Common myeloid progenitor, CD34-positive (primary cell): ENCODE data around the gene STX8.

Experiments used
- CTCF ChIA-PET: fragments of 350-600 bp; sonication (Branson Sonifier 250); formaldehyde crosslinking; loops from one replicate; lab custom pipeline; 2021; ENCODE audit warnings: antibody characterized with exemption; lab: Charles Lee
- POLR2A ChIA-PET: fragments of 350-600 bp; sonication (Branson Sonifier 250); formaldehyde crosslinking; loops from one replicate; lab custom pipeline; 2021; ENCODE audit warnings: antibody characterized with exemption; lab: Charles Lee
- DNase-seq, 3 donors: peaks; one replicate each; pipeline versions ENCODE4 v3.0.0 to v3.0.0-alpha.2; 2013
- H3K27ac ChIP-seq, 2 experiments: 1 replicate in 1 of 2; 2 replicates in 1 of 2; pipeline ENCODE4 v1.7.0; 2013; ENCODE audit warnings: inconsistent platforms in 2 of 2, low read length in 2 of 2, mild to moderate bottlenecking in 2 of 2, low read depth in 1 of 2, moderate library complexity in 1 of 2; ENCODE audit not compliant: severe bottlenecking in 2 of 2, insufficient read depth in 1 of 2, poor library complexity in 1 of 2
- H3K27me3 ChIP-seq, 5 experiments: replicated peaks in 2 of 5; 1 replicate in 3 of 5; 2 replicates in 2 of 5; pipeline versions ENCODE4 v1.6.1 to v1.7.0; 2013; ENCODE audit warnings: low read length in 4 of 5, mild to moderate bottlenecking in 2 of 5, moderate library complexity in 2 of 5, inconsistent platforms in 1 of 5; ENCODE audit not compliant: insufficient read depth in 5 of 5, control insufficient read depth in 4 of 5
- H3K36me3 ChIP-seq, 4 experiments: 1 replicate in 2 of 4; 2 replicates in 2 of 4; pipeline versions ENCODE4 v1.6.1 to v1.7.0; 2013; ENCODE audit warnings: low read length in 3 of 4, control low read depth in 1 of 4, mild to moderate bottlenecking in 1 of 4; ENCODE audit not compliant: control insufficient read depth in 4 of 4, insufficient read depth in 4 of 4
- H3K4me1 ChIP-seq, 4 experiments: 1 replicate in 3 of 4; 2 replicates in 1 of 4; pipeline versions ENCODE4 v1.6.1 to v1.7.1; 2013; ENCODE audit warnings: low read length in 3 of 4, mild to moderate bottlenecking in 3 of 4, control low read depth in 1 of 4, inconsistent platforms in 1 of 4, moderate library complexity in 1 of 4; ENCODE audit not compliant: control insufficient read depth in 4 of 4, insufficient read depth in 4 of 4; ENCODE audit errors: control extremely low read depth in 1 of 4
- H3K4me3 ChIP-seq, 7 experiments: 1 replicate in 4 of 7; 2 replicates in 3 of 7; pipeline versions ENCODE4 v1.5.1 to v1.7.0; 2013; ENCODE audit warnings: mild to moderate bottlenecking in 7 of 7, low read length in 6 of 7, moderate library complexity in 6 of 7, inconsistent platforms in 2 of 7, low read depth in 2 of 7, control low read depth in 1 of 7; ENCODE audit not compliant: insufficient read depth in 4 of 7, control insufficient read depth in 1 of 7; ENCODE audit errors: extremely low read depth in 1 of 7
- H3K9me3 ChIP-seq, 5 experiments: 1 replicate in 4 of 5; 2 replicates in 1 of 5; pipeline versions ENCODE4 v1.6.1 to v1.7.1; 2013; ENCODE audit warnings: low read length in 4 of 5, mild to moderate bottlenecking in 2 of 5, inconsistent platforms in 1 of 5, low read depth in 1 of 5, moderate library complexity in 1 of 5; ENCODE audit not compliant: control insufficient read depth in 4 of 5, insufficient read depth in 2 of 5; ENCODE audit errors: control extremely low read depth in 1 of 5
- WGBS: methylation state at CpG from one replicate; pipeline ENCODE4 v1.1.5; 2013; ENCODE audit not compliant: insufficient coverage; 5-methylcytosine and 5-hydroxymethylcytosine counted together

Gene STX8

DNA sequence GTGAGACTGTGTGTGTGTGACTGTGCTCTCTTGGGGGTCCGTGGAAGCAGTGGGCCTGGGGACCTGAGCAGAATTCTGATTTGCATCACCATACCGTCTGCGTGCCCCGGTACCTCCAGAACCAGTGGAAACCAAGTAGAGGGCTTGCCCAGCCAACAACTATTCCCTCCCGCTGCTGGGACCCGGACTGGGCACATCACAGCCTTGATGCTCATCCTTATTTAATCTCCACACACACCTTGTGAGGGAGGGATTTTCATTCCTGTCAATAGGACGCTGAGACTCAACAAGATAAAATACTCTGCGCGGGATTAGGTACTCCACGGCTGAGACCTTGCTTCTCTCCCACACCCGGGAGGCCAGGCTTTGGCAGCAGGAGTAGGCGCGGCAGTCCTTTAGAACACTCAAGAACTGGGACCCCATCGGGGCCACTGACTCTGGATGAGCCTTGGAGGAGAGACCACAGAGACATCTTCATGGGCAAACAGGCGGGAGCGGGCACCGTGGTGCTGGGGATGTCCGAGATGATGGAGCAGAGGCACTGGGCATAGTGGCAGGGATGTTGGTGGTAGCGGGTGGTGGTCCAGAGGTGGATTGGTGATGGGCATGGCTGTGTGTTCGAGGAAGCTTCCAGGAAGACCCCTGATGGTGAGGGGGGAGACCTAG lies 346.3 kb downstream of the STX8 start:
- ChIA-PET CTCF (no interaction called here), POLR2A (no interaction called here)
- H3K27me3 ChIP-seq, result no peaks in the 10 kb centered on the region
- 93% methylated on average over 17 of the region's 20 CpGs for WGBS
- DNase-seq, result no peak
- H3K36me3 ChIP-seq, result no peaks in the 10 kb centered on the region
- H3K4me1 ChIP-seq, result peaks cover 0 to 30% (median 26%) of the 10 kb centered on the region in 4 experiments
- H3K4me3 ChIP-seq, result no peak overlapping the region
- no peak overlapping the region for H3K27ac ChIP-seq
- no peaks in the 10 kb centered on the region for H3K9me3 ChIP-seq

DNA sequence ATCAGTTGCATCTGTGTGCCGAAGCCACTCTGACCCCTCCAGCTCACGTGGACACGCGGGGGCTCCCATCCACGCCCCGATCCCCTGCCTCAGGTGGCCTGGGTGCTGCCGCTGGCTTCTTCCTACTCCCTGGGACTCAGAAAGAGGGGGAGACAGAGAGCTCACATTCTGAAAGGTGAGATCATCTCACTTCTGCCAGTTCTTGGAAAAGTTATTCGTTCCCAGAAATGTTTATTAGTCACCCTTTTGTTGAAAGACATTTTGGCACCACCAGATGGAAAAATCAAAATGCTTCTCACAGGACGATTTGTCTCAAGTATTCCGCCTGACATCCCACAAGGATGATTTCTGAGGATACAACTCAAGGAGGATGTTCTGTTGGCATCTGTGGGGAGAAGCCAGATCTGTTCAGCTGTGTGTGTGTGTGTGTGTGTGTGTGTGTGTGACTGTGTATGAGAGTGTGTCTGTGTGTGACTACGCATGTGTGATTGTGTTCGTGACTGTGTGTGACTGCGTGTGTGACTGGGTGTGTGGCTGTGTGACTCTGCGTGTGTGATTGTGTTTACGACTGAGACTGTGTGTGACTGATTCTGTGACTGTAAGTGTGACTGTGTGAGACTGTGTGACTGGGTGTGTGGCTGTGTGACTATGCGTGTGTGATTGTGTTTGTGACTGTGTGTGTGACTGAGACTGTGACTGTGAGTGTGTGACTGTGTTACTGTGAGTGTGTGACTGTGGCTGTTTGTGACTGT lies 347.0 kb downstream of the STX8 start:
- 91% methylated on average over 15 of the region's 16 CpGs for WGBS
- ChIA-PET POLR2A (no interaction called here), CTCF (no interaction called here)
- Histone ChIP-seq H3K9me3 (no peaks in the 10 kb centered on the region), H3K4me1 (peaks cover 0 to 22% (median 19%) of the 10 kb centered on the region in 4 experiments), H3K4me3 (no peak overlapping the region), H3K27ac (no peak overlapping the region), H3K36me3 (no peaks in the 10 kb centered on the region), H3K27me3 (no peaks in the 10 kb centered on the region)
- DNase-seq, result no peak

- Histone ChIP-seq H3K36me3 (no peaks in the 10 kb centered on the region), H3K9me3 (no peaks in the 10 kb centered on the region), H3K27ac (no peak overlapping the region), H3K27me3 (no peaks in the 10 kb centered on the region), H3K4me1 (peaks cover 0 to 16% (median 12%) of the 10 kb centered on the region in 4 experiments), H3K4me3 (no peak overlapping the region)
- ChIA-PET POLR2A (no interaction called here), CTCF (no interaction called here)
- 89% methylated on average over 13 of the region's 13 CpGs for whole genome bisulfite sequencing
- DNase-seq, result no peak
Measured at GRCh38 chr17:9227819-9228407, 347.7 kb downstream of the STX8 start.

GRCh38 chr17:9226794-9227135 lies 348.9 kb downstream of the STX8 start:
- ChIA-PET POLR2A (no interaction called here), CTCF (no interaction called here)
- H3K9me3 ChIP-seq, result no peaks in the 10 kb centered on the region
- DNase-seq, result no peak
- no peaks in the 10 kb centered on the region for H3K36me3 ChIP-seq
- WGBS, result 80% methylated on average over 12 of the region's 14 CpGs
- H3K27me3 ChIP-seq, result no peaks in the 10 kb centered on the region
- H3K4me3 ChIP-seq, result no peak overlapping the region
- H3K27ac ChIP-seq, result no peak overlapping the region
- peaks cover 0 to 5% (median 2%) of the 10 kb centered on the region in 4 experiments for H3K4me1 ChIP-seq

- Histone ChIP-seq H3K9me3 (no peaks in the 10 kb centered on the region), H3K27me3 (no peaks in the 10 kb centered on the region), H3K36me3 (no peaks in the 10 kb centered on the region), H3K4me1 (peaks cover 0 to 4% (median 1%) of the 10 kb centered on the region in 4 experiments), H3K4me3 (no peak overlapping the region), H3K27ac (no peak overlapping the region)
- no peak for DNase-seq
- POLR2A ChIA-PET, result no interaction called here
- 86% methylated on average over 29 of the region's 34 CpGs for WGBS
- CTCF ChIA-PET, result no interaction called here
Measured at GRCh38 chr17:9226130-9226793, 349.4 kb downstream of the STX8 start.

DNA sequence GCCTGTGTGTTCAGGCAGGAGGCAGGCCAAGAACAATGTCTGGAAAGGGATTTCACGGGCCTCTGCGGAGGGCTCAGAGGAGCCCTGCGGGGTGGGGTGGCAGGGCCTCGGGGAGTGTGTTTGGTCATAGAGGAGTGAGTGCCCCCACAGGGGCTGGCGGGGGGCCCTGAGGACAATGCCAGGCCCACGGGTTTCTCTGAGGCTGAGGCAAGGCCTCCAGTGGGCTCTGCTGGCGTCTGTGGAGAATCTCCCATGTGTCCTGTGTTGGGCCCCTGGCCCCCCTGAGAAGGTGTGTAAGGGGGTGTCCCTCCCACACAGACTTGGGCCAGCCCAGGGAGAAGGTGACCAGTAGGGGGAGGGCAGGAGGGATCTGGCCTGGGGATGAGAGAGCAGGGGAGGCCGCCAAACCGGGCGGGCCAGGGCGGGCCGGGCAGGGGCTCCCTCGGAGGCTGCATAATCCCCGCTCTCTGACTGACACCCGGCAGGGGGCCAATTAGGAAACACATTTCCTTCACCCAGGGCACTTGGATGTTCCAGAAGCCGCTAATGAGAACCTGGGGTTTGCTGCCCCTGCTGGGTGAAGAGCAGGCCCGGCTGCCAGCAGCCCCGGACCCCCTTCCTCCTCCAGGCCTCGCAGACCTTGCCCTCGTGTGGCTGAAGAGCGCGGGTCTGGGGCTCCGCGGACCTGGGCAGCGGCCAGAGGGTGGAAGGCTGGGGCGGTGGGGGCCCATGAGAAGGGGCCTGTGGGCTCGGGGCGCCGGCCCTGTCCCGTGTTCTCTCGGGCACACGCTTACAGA lies 350.1 kb downstream of the STX8 start:
- no peaks in the 10 kb centered on the region for H3K4me1 ChIP-seq
- H3K9me3 ChIP-seq, result no peaks in the 10 kb centered on the region
- no peaks in the 10 kb centered on the region for H3K36me3 ChIP-seq
- CTCF ChIA-PET, result no interaction called here
- DNase-seq, result no peak
- no peaks in the 10 kb centered on the region for H3K27me3 ChIP-seq
- H3K4me3 ChIP-seq, result no peak overlapping the region
- POLR2A ChIA-PET, result no interaction called here
- WGBS, result 96% methylated on average over 18 of the region's 32 CpGs
- no peak overlapping the region for H3K27ac ChIP-seq
